Stimulated activated CD8-positive, alpha-beta memory T cell treated with anti-CD3 and anti-CD28 coated beads, Interleukin-15, amount 100 ng/mL, for 4 hours (primary cell): ENCODE results near the gene ABI3.
"Not testable (repeated sequence)": the region's sequence is repeated elsewhere in the genome, so short reads cannot be mapped to it uniquely, and the experiment has no call there.

Experiments used
- DNase-seq, 2 donors: peaks; one replicate each; pipeline ENCODE4 v3.0.0-alpha.2; 2020; ENCODE audit warnings: low read depth in 2 of 2

Gene ABI3

GRCh38 chr17:49252148-49252695 lies 41.7 kb downstream of the ABI3 start:
- DNase-seq, result no peak

GRCh38 chr17:49254066-49254465 lies 43.6 kb downstream of the ABI3 start:
- DNase-seq, result no peak

GRCh38 chr17:49255125-49255524 lies 44.6 kb downstream of the ABI3 start:
- DNase-seq, result no peak

- no peak for DNase-seq
Measured at GRCh38 chr17:49258394-49258793, 47.9 kb downstream of the ABI3 start.

GRCh38 chr17:49259663-49260010 lies 49.1 kb downstream of the ABI3 start:
- DNase-seq, result no peak

- peak; percentile 36 to 59 for DNase-seq
Measured at GRCh38 chr17:49260011-49260816, 49.7 kb downstream of the ABI3 start.

- peak in 1 of 2 donors; percentile 36 for DNase-seq
Measured at GRCh38 chr17:49260817-49261291, 50.3 kb downstream of the ABI3 start.

GRCh38 chr17:49261540-49261939 lies 51.0 kb downstream of the ABI3 start:
- DNase-seq, result not testable (repeated sequence)

GRCh38 chr17:49266233-49266632 lies 55.7 kb downstream of the ABI3 start:
- DNase-seq, result no peak

GRCh38 chr17:49267912-49268311 lies 57.4 kb downstream of the ABI3 start:
- DNase-seq, result no peak

- no peak for DNase-seq
Measured at GRCh38 chr17:49269356-49269755, 58.8 kb downstream of the ABI3 start.
